Lung (tissue), 12 donors: ENCODE data around the gene RNF144A. TPM values are rescaled to one million over a fixed set of nuclear protein-coding genes. Genes with fewer than 3 reads are reported as not detected.

Experiments
- ATAC-seq: fragments of 200-7000 bp; cut with Tn5 transposase; one replicate; pipeline ENCODE4 v1.9.1; 2020; ENCODE audit warnings: moderate number of reproducible peaks; ENCODE audit not compliant: insufficient read depth, low FRiP score
- DNase-seq, 3 donors: peaks; one replicate each; pipeline ENCODE4 v3.0.0-alpha.2; 2013 to 2017
- H3K27ac ChIP-seq, 2 donors: one replicate each; pipeline ENCODE4 v1.5.1; 2013; ENCODE audit warnings: mild to moderate bottlenecking in 2 of 2, moderate library complexity in 2 of 2, control low read depth in 1 of 2, inconsistent platforms in 1 of 2, low read depth in 1 of 2, low read length in 1 of 2
- H3K27me3 ChIP-seq, 3 donors: one replicate each; pipeline ENCODE4 v1.5.1; 2013; ENCODE audit warnings: low read length in 2 of 3; ENCODE audit not compliant: control insufficient read depth in 3 of 3, insufficient read depth in 3 of 3
- H3K36me3 ChIP-seq, 4 donors: one replicate each; pipeline ENCODE4 v1.5.1; 2013; ENCODE audit warnings: low read length in 4 of 4, mild to moderate bottlenecking in 1 of 4, moderate library complexity in 1 of 4; ENCODE audit not compliant: control insufficient read depth in 4 of 4, insufficient read depth in 4 of 4
- H3K4me1 ChIP-seq, 5 donors: one replicate each; pipeline ENCODE4 v1.5.1; 2013; ENCODE audit warnings: low read length in 5 of 5, mild to moderate bottlenecking in 2 of 5, moderate library complexity in 1 of 5; ENCODE audit not compliant: control insufficient read depth in 5 of 5, insufficient read depth in 5 of 5
- H3K4me3 ChIP-seq: one replicate; pipeline ENCODE4 v1.5.1; 2013; ENCODE audit warnings: mild to moderate bottlenecking, control low read depth, moderate library complexity
- H3K9ac ChIP-seq, 2 donors: one replicate each; pipeline ENCODE4 v1.5.1; 2013; ENCODE audit warnings: low read length in 2 of 2, control low read depth in 1 of 2; ENCODE audit not compliant: insufficient read depth in 1 of 2
- H3K9me3 ChIP-seq, 4 donors: one replicate each; pipeline ENCODE4 v1.5.1; 2013; ENCODE audit warnings: low read length in 3 of 4, mild to moderate bottlenecking in 1 of 4, moderate library complexity in 1 of 4; ENCODE audit not compliant: control insufficient read depth in 4 of 4, insufficient read depth in 3 of 4
- WGBS, 2 donors: extraction: QIAGEN DNeasy Blood & Tissue Kit; methylation state at CpG; one replicate each; pipeline ENCODE4 v1.1.7; 2013; 5-methylcytosine and 5-hydroxymethylcytosine counted together
- polyA plus RNA-seq, 2 donors: library from polyadenylated mRNA; stranded (reverse); fragments of 200-250 nt; gene quantifications; one replicate each; pipeline ENCODE4 v1.2.1, GENCODE V29; 2013
- total RNA-seq, 2 donors: library from RNA; depleted of rRNA in 1 of 2; stranded (reverse); fragments of >200 nt in 1 of 2; gene quantifications; one replicate each; pipeline ENCODE4 v1.2.1, GENCODE V29; 2014 to 2021
- TF ChIP-seq, protein P1 (sequence below): IDR thresholded peaks from 2 replicates; pipeline ENCODE4 v1.5.1; 2012; ENCODE audit warnings: mild to moderate bottlenecking; ENCODE audit errors: control extremely low read depth, extremely low read depth
- donor health status: control.
- donor health status: control.
- donor health status: Bipolar disorder and iron deficiency.
- donor health status: healthy.
- donor health status: DM: yes; HTN: yes; CAD: no.

RNF144A gene
- total and polyA plus RNA-seq, 4 donors: 2.7 to 25.3 (median 5.8) TPM

DNA sequence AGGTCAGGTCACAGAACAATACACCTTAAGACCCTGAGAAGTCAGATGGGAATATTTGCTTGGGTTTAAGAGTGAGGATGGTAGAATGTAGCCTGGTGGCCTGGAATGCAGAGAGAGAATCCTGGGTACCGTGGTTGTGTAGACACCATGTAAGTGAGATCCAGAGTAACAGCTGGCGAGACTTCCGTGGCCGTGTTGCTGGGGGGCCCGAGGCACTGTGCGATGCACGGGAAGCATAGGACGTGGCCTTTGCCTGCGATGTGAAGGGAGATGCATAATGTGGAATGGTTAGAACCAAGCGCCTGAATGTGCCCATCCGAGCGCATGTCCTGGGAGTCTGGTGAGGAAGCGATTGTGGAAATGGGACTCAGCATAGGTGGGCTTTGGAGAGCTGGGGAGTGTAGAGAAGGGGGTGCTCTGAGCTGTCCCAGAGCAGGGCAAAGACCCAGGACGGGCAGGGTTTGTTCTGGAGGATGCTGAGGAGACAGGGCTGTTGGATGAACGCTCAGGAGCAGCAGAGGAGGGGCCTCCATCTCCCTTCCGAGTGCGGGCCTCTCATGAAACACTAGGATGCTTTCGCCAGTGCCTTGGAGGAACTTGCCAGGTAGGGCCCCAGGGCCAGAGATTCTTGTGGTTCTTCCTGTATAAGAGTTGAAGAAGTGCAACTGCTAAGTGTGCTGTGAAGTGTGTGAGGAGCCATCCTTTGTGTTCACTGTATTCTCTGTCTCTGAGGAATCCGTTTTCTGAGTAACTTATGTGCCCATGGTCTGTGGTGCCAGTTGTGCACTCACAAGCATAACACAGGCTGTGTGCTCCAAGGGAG lies 7.1 kb downstream of the RNF144A start:
- no peak overlapping the region for H3K4me3 ChIP-seq
- TF ChIP-seq, protein P1, sequence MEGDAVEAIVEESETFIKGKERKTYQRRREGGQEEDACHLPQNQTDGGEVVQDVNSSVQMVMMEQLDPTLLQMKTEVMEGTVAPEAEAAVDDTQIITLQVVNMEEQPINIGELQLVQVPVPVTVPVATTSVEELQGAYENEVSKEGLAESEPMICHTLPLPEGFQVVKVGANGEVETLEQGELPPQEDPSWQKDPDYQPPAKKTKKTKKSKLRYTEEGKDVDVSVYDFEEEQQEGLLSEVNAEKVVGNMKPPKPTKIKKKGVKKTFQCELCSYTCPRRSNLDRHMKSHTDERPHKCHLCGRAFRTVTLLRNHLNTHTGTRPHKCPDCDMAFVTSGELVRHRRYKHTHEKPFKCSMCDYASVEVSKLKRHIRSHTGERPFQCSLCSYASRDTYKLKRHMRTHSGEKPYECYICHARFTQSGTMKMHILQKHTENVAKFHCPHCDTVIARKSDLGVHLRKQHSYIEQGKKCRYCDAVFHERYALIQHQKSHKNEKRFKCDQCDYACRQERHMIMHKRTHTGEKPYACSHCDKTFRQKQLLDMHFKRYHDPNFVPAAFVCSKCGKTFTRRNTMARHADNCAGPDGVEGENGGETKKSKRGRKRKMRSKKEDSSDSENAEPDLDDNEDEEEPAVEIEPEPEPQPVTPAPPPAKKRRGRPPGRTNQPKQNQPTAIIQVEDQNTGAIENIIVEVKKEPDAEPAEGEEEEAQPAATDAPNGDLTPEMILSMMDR: no peak
- 87 to 93% methylated on average over 19 of the region's 19 CpGs for WGBS, 2 donors
- no peak overlapping the region for H3K27ac ChIP-seq
- H3K9me3 ChIP-seq: no peaks in the 10 kb centered on the region
- no peaks in the 10 kb centered on the region for H3K27me3 ChIP-seq
- no peak overlapping the region for H3K9ac ChIP-seq
- no peaks in the 10 kb centered on the region for H3K36me3 ChIP-seq
- H3K4me1 ChIP-seq: peaks cover 22 to 61% (median 28%) of the 10 kb centered on the region in 5 donors
- DNase-seq: no peak
- ATAC-seq: no peak

DNA sequence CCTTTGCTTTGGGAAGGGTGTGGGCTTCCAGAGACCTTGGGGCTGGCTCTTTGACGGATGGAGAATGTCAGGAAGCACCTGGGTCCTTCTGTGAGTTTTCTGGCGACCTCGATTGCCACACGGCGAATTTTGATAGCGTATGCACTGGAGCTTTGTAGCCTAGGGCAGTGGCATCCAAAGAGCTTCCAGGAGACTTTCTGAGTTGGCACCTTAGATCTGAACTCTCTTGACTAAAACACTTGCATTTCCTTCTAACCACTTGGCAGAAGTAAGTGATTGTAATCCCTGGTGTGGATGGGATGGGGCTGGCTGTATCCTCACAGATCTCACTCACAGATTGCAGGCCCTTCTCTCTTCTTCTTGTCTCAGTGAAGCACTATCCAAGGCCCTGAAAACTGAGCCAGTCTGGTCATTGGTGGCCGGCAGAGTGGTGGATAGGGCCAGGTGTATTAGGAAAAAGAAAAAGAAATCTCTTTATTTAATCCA lies 7.8 kb downstream of the RNF144A start:
- Histone ChIP-seq H3K9ac (no peak overlapping the region), H3K9me3 (no peaks in the 10 kb centered on the region), H3K27ac (no peak overlapping the region), H3K27me3 (no peaks in the 10 kb centered on the region), H3K4me3 (no peak overlapping the region), H3K36me3 (no peaks in the 10 kb centered on the region), H3K4me1 (peaks cover 21 to 62% (median 28%) of the 10 kb centered on the region in 5 donors)
- ATAC-seq (no peak), DNase-seq (no peak)
- 50 to 62% methylated on average over 7 of the region's 7 CpGs for WGBS, 2 donors
- TF ChIP-seq, protein P1: no peak

DNA sequence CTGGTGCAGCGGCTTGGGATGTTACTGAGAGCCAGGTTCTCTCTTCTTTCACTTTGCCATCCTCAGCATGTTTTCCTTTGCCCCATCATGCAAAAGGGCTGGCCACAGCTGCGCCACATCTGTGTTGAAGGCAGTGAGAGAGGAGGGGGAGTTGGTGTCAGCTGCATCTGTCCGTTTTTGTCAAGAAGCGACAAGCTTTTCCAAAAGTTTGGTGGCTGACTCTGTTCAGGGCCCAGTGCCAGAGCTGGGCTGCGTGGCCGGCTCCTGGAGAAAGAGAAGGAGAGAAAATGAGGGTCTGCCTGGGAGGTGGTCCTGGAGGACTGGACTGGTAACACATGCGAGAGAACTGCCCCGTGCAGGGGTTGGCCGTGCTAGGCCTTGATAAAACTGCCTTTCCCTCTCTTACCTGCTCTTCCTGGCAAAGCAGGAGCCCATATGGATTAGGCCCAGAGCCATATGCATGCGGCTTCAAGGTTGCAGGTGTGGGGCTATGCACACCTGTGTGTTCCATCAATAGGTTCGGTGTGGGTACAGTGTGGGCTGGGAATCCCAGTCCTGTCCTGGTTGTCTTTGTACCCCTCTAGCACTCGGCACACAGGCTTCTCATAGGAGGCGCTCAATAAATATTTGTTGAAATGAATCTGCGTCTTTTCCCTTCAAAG lies 9.0 kb downstream of the RNF144A start:
- ATAC-seq (no peak), DNase-seq (peak in 2 of 3 donors; percentile 41 to 46)
- H3K9me3 ChIP-seq: no peaks in the 10 kb centered on the region
- H3K4me1 ChIP-seq: peaks cover 11 to 52% (median 27%) of the 10 kb centered on the region in 5 donors
- H3K36me3 ChIP-seq: no peaks in the 10 kb centered on the region
- H3K27me3 ChIP-seq: no peaks in the 10 kb centered on the region
- H3K27ac ChIP-seq: no peak overlapping the region
- no peak overlapping the region for H3K9ac ChIP-seq
- no peak overlapping the region for H3K4me3 ChIP-seq
- TF ChIP-seq, protein P1: no peak
- WGBS, 2 donors: 91 to 92% methylated on average over 14 of the region's 14 CpGs
